Hepatocyte (in vitro differentiated cells): ENCODE measurements around the gene TNFRSF1B.

Experiments
- CTCF ChIP-seq: fragments of 200-600 bp; sonication (generic); IDR thresholded peaks from 2 replicates; pipeline ENCODE4 v1.5.1; 2016; ENCODE audit warnings: antibody characterized with exemption, mild to moderate bottlenecking; ENCODE audit not compliant: poor library complexity
- EZH2 ChIP-seq: fragments of 200-600 bp; sonication (generic); IDR thresholded peaks from 2 replicates; pipeline ENCODE4 v1.6.1; 2016; ENCODE audit warnings: antibody characterized with exemption, mild to moderate bottlenecking, borderline replicate concordance
- EZH2phosphoT487 ChIP-seq: fragments of 200-600 bp; sonication (generic); IDR thresholded peaks from one replicate; pipeline ENCODE4 v1.6.1; 2018; ENCODE audit warnings: antibody characterized with exemption, mild to moderate bottlenecking, low read depth, moderate library complexity; ENCODE audit not compliant: unreplicated experiment, severe bottlenecking

- TF ChIP-seq CTCF (no peak), EZH2 (no peak), EZH2phosphoT487 (no peak)
Measured at GRCh38 chr1:12204754-12205658, 38.2 kb downstream of the TNFRSF1B start.
